OCI-LY1 (cell line): ENCODE measurements around the gene ETV2.
A peak's percentile ranks its signal among the peaks of the same experiment; 100 is the strongest.
"Not testable (repeated sequence)": the region's sequence is repeated elsewhere in the genome, so short reads cannot be mapped to it uniquely, and the experiment has no call there.

Experiments used
- H2AFZ ChIP-seq: fragments of 200-600 bp; sonication (generic), shearing (Covaris generic); 2 replicates; pipeline ENCODE4 v1.6.0; 2014; ENCODE audit warnings: antibody characterized with exemption, mild to moderate bottlenecking, low read length
- H3F3A ChIP-seq: fragments of 200-600 bp; sonication (generic), shearing (Covaris generic); 2 replicates; pipeline ENCODE4 v1.6.0; 2014; ENCODE audit warnings: mild to moderate bottlenecking, antibody characterized with exemption, low read length, moderate library complexity; ENCODE audit not compliant: insufficient read depth
- H3K27ac ChIP-seq: fragments of 200-600 bp; sonication (generic); 2 replicates; pipeline ENCODE4 v1.5.1; 2014; ENCODE audit warnings: low read length, mixed run types, mild to moderate bottlenecking, low read depth; ENCODE audit not compliant: poor library complexity, severe bottlenecking
- H3K27me3 ChIP-seq: fragments of 200-600 bp; sonication (generic); 2 replicates; pipeline ENCODE4 v1.6.0; 2014; ENCODE audit warnings: antibody characterized with exemption, mild to moderate bottlenecking, low read length, moderate library complexity; ENCODE audit not compliant: insufficient read depth
- H3K36me3 ChIP-seq: fragments of 200-600 bp; sonication (generic); 2 replicates; pipeline ENCODE4 v1.6.1; 2014; ENCODE audit warnings: mild to moderate bottlenecking, antibody characterized with exemption, low read length, moderate library complexity, mixed read lengths; ENCODE audit not compliant: insufficient read depth
- H3K4me1 ChIP-seq: fragments of 200-600 bp; sonication (generic); 2 replicates; pipeline ENCODE4 v1.5.1; 2014; ENCODE audit warnings: mild to moderate bottlenecking, low read length, moderate library complexity; ENCODE audit not compliant: insufficient read depth, severe bottlenecking
- H3K4me2 ChIP-seq: fragments of 200-600 bp; sonication (generic), shearing (Covaris generic); 2 replicates; pipeline ENCODE4 v1.6.1; 2014; ENCODE audit warnings: low read length
- H3K4me3 ChIP-seq: fragments of 200-600 bp; sonication (generic); 2 replicates; pipeline ENCODE4 v1.5.1; 2014; ENCODE audit warnings: low read length, low read depth, mild to moderate bottlenecking, mixed read lengths; ENCODE audit not compliant: poor library complexity, severe bottlenecking
- H3K79me2 ChIP-seq: fragments of 200-600 bp; shearing (Covaris generic); 2 replicates; pipeline ENCODE4 v1.6.1; 2016; ENCODE audit warnings: mixed run types, low read length, mixed read lengths; ENCODE audit not compliant: insufficient read depth
- H3K9ac ChIP-seq: fragments of 200-600 bp; sonication (generic), shearing (Covaris generic); 2 replicates; pipeline ENCODE4 v1.6.1; 2014; ENCODE audit warnings: mild to moderate bottlenecking, low read length, mixed read lengths
- H3K9me2 ChIP-seq: fragments of 200-600 bp; sonication (generic), shearing (Covaris generic); 2 replicates; pipeline ENCODE4 v1.6.1; 2014; ENCODE audit warnings: low read depth, mild to moderate bottlenecking, low read length, mixed read lengths
- H3K9me3 ChIP-seq: fragments of 200-600 bp; shearing (Covaris generic); 2 replicates; pipeline ENCODE4 v1.6.1; 2014; ENCODE audit warnings: low read length, mixed read lengths
- H4K20me1 ChIP-seq: fragments of 200-600 bp; sonication (generic), shearing (Covaris generic); 2 replicates; pipeline ENCODE4 v1.6.0; 2016; ENCODE audit warnings: mild to moderate bottlenecking, low read length; ENCODE audit not compliant: insufficient read depth
- CTCF ChIP-seq: fragments of 200-600 bp; sonication (generic), shearing (Covaris generic); IDR thresholded peaks from 2 replicates; pipeline ENCODE4 v1.5.1; 2017; ENCODE audit warnings: mild to moderate bottlenecking, antibody characterized with exemption, low read length, moderate library complexity, mixed read lengths
- EZH2 ChIP-seq: fragments of 200-600 bp; sonication (generic), shearing (Covaris generic); IDR thresholded peaks from 2 replicates; pipeline ENCODE4 v1.8.0; 2017; ENCODE audit warnings: borderline replicate concordance, mixed run types, mild to moderate bottlenecking, antibody characterized with exemption, low read length, moderate library complexity, mixed read lengths

ETV2 gene

GRCh38 chr19:35648017-35648961, 6.7 kb downstream of the ETV2 start, which contains the start of gene COX6B1:
Gene COX6B1 (plus strand): TSS chr19:35648323. CDS start chr19:35651244, 2,921 bp downstream.
- no peak within 1 kb of the TSS for H2AFZ ChIP-seq
- no peaks in the 10 kb centered on the region for H4K20me1 ChIP-seq
- peak within 1 kb of the TSS; percentile 98 for H3K4me2 ChIP-seq
- no peak for TF ChIP-seq CTCF
- TF ChIP-seq EZH2, result no peak
- peaks cover 24% of the 10 kb centered on the region for H3K79me2 ChIP-seq
- H3K36me3 ChIP-seq, result peaks cover 19% of the 10 kb centered on the region
- peaks cover 4% of the 10 kb centered on the region; the same call in 1 of the 2 replicates for H3F3A ChIP-seq
- H3K9ac ChIP-seq, result peak within 1 kb of the TSS; percentile 84
- H3K4me3 ChIP-seq, result peak within 1 kb of the TSS; percentile 91
- H3K27ac ChIP-seq, result peak within 1 kb of the TSS; percentile 28
- H3K27me3 ChIP-seq, result no peaks in the 10 kb centered on the region
- H3K4me1 ChIP-seq, result peaks cover 33% of the 10 kb centered on the region
- no peaks in the 10 kb centered on the region for H3K9me2 ChIP-seq
- H3K9me3 ChIP-seq, result no peaks in the 10 kb centered on the region

GRCh38 chr19:35650581-35650980, 9.0 kb downstream of the ETV2 start:
- TF ChIP-seq EZH2 (no peak), CTCF (no peak)
- H3K4me2 ChIP-seq, result no peak overlapping the region
- H3K4me3 ChIP-seq, result no peak overlapping the region
- no peak overlapping the region for H3K9ac ChIP-seq
- no peaks in the 10 kb centered on the region for H4K20me1 ChIP-seq
- peaks cover 21% of the 10 kb centered on the region for H3K4me1 ChIP-seq
- H3K27me3 ChIP-seq, result no peaks in the 10 kb centered on the region
- H3F3A ChIP-seq, result peaks cover 3% of the 10 kb centered on the region; the same call in 1 of the 2 replicates
- H3K36me3 ChIP-seq, result peaks cover 36% of the 10 kb centered on the region
- peaks cover 24% of the 10 kb centered on the region for H3K79me2 ChIP-seq
- no peak overlapping the region for H3K27ac ChIP-seq
- H3K9me3 ChIP-seq, result no peaks in the 10 kb centered on the region
- no peak overlapping the region for H2AFZ ChIP-seq
- H3K9me2 ChIP-seq, result no peaks in the 10 kb centered on the region

DNA sequence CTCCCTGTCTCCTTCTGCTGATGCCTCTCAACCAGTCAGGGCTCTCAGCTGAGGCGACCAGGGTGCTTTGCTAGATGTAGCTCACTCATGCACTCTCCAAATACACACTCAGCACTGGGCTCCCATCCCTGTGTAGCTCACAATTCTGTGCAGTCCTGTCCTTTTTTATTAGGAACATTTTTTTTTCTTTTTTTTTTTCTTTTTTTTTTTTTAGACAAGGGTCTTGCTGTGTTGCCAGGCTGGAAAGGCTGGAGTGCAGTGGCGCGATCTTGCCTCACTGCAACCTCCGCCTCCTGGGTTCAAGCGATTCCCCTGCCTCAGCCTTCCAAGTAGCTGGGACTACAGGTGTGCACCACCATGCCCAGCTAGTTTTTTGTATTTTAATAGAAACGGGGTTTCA, 13.3 kb downstream of the ETV2 start:
- not testable (repeated sequence) for H3F3A ChIP-seq, H3K9me3 ChIP-seq, H3K27me3 ChIP-seq, H3K4me3 ChIP-seq, H4K20me1 ChIP-seq, H3K9ac ChIP-seq, H3K4me2 ChIP-seq, H2AFZ ChIP-seq, H3K4me1 ChIP-seq, H3K9me2 ChIP-seq, H3K27ac ChIP-seq
- peaks cover 10% of the 10 kb centered on the region for H3K79me2 ChIP-seq
- peaks cover 70% of the 10 kb centered on the region for H3K36me3 ChIP-seq
